Measurements from ENCODE around the gene EIF4A3. TPM values are rescaled to one million over a fixed set of nuclear protein-coding genes. Genes with fewer than 3 reads are reported as not detected.

EIF4A3 gene
- total and polyA plus RNA-seq, 9 donors: 71.2 to 114 (median 87.8) TPM

- Histone ChIP-seq H3K4me1 (ENCODE audit: insufficient read depth) (no peaks in the 10 kb centered on the region), H3K27ac (no peak overlapping the region), H3K36me3 (no peaks in the 10 kb centered on the region), H3K9me3 (no peaks in the 10 kb centered on the region), H3K4me3 (no peak overlapping the region), H3K27me3 (no peaks in the 10 kb centered on the region)
- 75 to 85% (median 77%) methylated on average over 26 of the region's 26 CpGs for WGBS, 3 donors
- TF ChIP-seq EP300 (IDR thresholded peaks at IDR 0.05) (no peak), POLR2A (IDR thresholded peaks at IDR 0.05) (no peak), CTCF (IDR thresholded peaks at IDR 0.05) (no peak)
- no peak for DNase-seq
- intact Hi-C loops (cut with DNase I): no loop called here
These were observed 36.9 kb upstream of the EIF4A3 start for GRCh38 chr17:80183581-80184422.

- no peaks in the 10 kb centered on the region for H3K36me3 ChIP-seq
- no peak for DNase-seq
- no peaks in the 10 kb centered on the region for H3K27me3 ChIP-seq
- no peak overlapping the region for H3K27ac ChIP-seq
- intact Hi-C loops (cut with DNase I): no loop called here
- no peaks in the 10 kb centered on the region for H3K9me3 ChIP-seq
- H3K4me3 ChIP-seq: no peak overlapping the region
- no peaks in the 10 kb centered on the region for H3K4me1 ChIP-seq (ENCODE audit: insufficient read depth)
- no peak for TF ChIP-seq EP300 (IDR thresholded peaks at IDR 0.05)
- TF ChIP-seq CTCF (IDR thresholded peaks at IDR 0.05): no peak
- no peak for TF ChIP-seq POLR2A (IDR thresholded peaks at IDR 0.05)
- 90 to 92% (median 91%) methylated on average over 12 of the region's 12 CpGs for WGBS, 3 donors
These were observed 35.9 kb upstream of the EIF4A3 start for GRCh38 chr17:80182845-80183223.

- Histone ChIP-seq H3K9me3 (no peaks in the 10 kb centered on the region), H3K4me3 (no peak overlapping the region), H3K27ac (no peak overlapping the region), H3K27me3 (no peaks in the 10 kb centered on the region), H3K4me1 (ENCODE audit: insufficient read depth) (no peaks in the 10 kb centered on the region), H3K36me3 (no peaks in the 10 kb centered on the region)
- intact Hi-C loops (cut with DNase I): no loop called here
- TF ChIP-seq POLR2A (IDR thresholded peaks at IDR 0.05) (no peak), CTCF (IDR thresholded peaks at IDR 0.05) (no peak), EP300 (IDR thresholded peaks at IDR 0.05) (no peak)
- WGBS, 3 donors: 84 to 85% (median 84%) methylated on average over 30 of the region's 30 CpGs
- no peak for DNase-seq
These were observed 35.4 kb upstream of the EIF4A3 start for GRCh38 chr17:80182118-80182844.

- no peaks in the 10 kb centered on the region for H3K9me3 ChIP-seq
- no peaks in the 10 kb centered on the region for H3K27me3 ChIP-seq
- no peak overlapping the region for H3K27ac ChIP-seq
- H3K4me1 ChIP-seq (ENCODE audit: insufficient read depth): no peaks in the 10 kb centered on the region
- TF ChIP-seq CTCF (IDR thresholded peaks at IDR 0.05) (no peak), EP300 (IDR thresholded peaks at IDR 0.05) (no peak), POLR2A (IDR thresholded peaks at IDR 0.05) (no peak)
- DNase-seq: no peak
- intact Hi-C loops (cut with DNase I): no loop called here
- whole genome bisulfite sequencing, 3 donors: 83 to 92% (median 86%) methylated on average over 13 to 17 of the region's 17 CpGs
- H3K36me3 ChIP-seq: no peaks in the 10 kb centered on the region
- no peak overlapping the region for H3K4me3 ChIP-seq
These were observed 34.5 kb upstream of the EIF4A3 start for GRCh38 chr17:80181431-80181830.

Measured in ovary (tissue), 9 donors.